Parathyroid adenoma (tissue), 2 donors: Measurements from ENCODE around the gene DNM1.

ENCODE experiments used
- H2AFZ ChIP-seq: fragments of 300-600 bp; sonication (generic); one replicate; pipeline ENCODE4 v1.7.0; 2017; ENCODE audit warnings: antibody characterized with exemption, mild to moderate bottlenecking
- H3K27ac ChIP-seq: fragments of 300-600 bp; sonication (generic); one replicate; pipeline ENCODE4 v1.7.0; 2017
- H3K27me3 ChIP-seq: fragments of 300-600 bp; sonication (generic); one replicate; pipeline ENCODE4 v1.7.0; 2017; ENCODE audit warnings: low read length; ENCODE audit not compliant: control insufficient read depth, insufficient read depth
- H3K36me3 ChIP-seq: fragments of 300-600 bp; sonication (generic); one replicate; pipeline ENCODE4 v1.7.0; 2017; ENCODE audit warnings: low read length; ENCODE audit not compliant: control insufficient read depth, insufficient read depth
- H3K4me1 ChIP-seq: fragments of 300-600 bp; sonication (generic); one replicate; pipeline ENCODE4 v1.7.0; 2017; ENCODE audit warnings: control low read depth
- H3K4me2 ChIP-seq: fragments of 300-600 bp; sonication (generic); one replicate; pipeline ENCODE4 v1.7.0; 2017; ENCODE audit warnings: low read length
- H3K4me3 ChIP-seq: fragments of 300-600 bp; sonication (generic); one replicate; pipeline ENCODE4 v1.7.0; 2017; ENCODE audit warnings: low read depth, low read length
- H3K79me2 ChIP-seq: fragments of 300-600 bp; sonication (generic); one replicate; pipeline ENCODE4 v1.7.0; 2017; ENCODE audit warnings: control low read depth
- H3K9ac ChIP-seq: fragments of 300-600 bp; sonication (generic); one replicate; pipeline ENCODE4 v1.7.0; 2017; ENCODE audit warnings: mild to moderate bottlenecking
- H3K9me3 ChIP-seq: fragments of 300-600 bp; sonication (generic); one replicate; pipeline ENCODE4 v1.7.0; 2017; ENCODE audit warnings: low read length; ENCODE audit not compliant: control insufficient read depth
- CTCF ChIP-seq: fragments of 300-600 bp; sonication (generic); IDR thresholded peaks from one replicate; pipeline ENCODE4 v1.7.0; 2017; ENCODE audit warnings: antibody characterized with exemption, mild to moderate bottlenecking
- donor health status: primary hyperparathyroidism.

Gene DNM1

DNA sequence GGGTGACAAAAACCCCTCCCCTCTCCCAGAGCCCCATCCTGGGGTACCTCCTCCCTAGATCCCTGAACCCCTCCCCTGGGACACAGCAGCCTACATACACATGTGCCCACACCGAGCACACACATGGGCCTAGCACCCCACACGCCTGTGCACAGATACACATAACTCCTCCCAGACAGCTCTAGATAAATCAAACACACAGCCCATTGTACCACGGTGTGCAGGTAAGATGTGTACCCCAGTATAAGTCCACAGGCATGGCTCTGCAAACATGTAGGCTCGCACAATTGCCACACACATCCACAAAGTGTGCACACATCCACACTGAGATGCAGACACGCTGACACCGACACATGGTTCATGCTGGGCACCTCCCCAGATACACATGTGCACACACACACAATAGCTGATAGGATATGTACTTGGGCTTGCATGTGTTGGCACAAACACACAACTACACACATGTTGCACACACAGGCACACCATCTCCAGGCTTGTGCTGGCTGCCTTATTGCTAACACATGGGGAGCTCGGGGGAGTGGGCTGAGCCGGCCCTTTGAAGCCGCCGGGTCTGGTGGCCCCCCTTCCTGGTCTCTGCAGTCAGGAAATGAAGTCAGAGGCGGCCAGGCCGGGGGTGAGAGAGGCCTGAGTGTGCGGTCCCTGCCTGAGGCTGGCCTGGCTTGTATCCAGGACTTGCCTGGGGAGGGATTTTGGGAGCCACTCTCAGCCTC is 42.4 kb downstream of the DNM1 start:
- H3K27ac ChIP-seq: no peak overlapping the region
- TF ChIP-seq CTCF: no peak
- H3K79me2 ChIP-seq: no peaks in the 10 kb centered on the region
- H3K4me1 ChIP-seq: no peaks in the 10 kb centered on the region
- no peak overlapping the region for H3K4me2 ChIP-seq
- H3K4me3 ChIP-seq: no peak overlapping the region
- H3K36me3 ChIP-seq: no peaks in the 10 kb centered on the region
- no peak overlapping the region for H2AFZ ChIP-seq
- H3K27me3 ChIP-seq: no peaks in the 10 kb centered on the region
- no peak overlapping the region for H3K9ac ChIP-seq
- no peaks in the 10 kb centered on the region for H3K9me3 ChIP-seq

GRCh38 chr9:128246471-128246870 is 43.3 kb downstream of the DNM1 start:
- no peaks in the 10 kb centered on the region for H3K79me2 ChIP-seq
- no peak overlapping the region for H2AFZ ChIP-seq
- no peaks in the 10 kb centered on the region for H3K36me3 ChIP-seq
- no peaks in the 10 kb centered on the region for H3K4me1 ChIP-seq
- H3K4me2 ChIP-seq: no peak overlapping the region
- H3K9me3 ChIP-seq: no peaks in the 10 kb centered on the region
- no peak for TF ChIP-seq CTCF
- no peak overlapping the region for H3K9ac ChIP-seq
- no peaks in the 10 kb centered on the region for H3K27me3 ChIP-seq
- no peak overlapping the region for H3K27ac ChIP-seq
- no peak overlapping the region for H3K4me3 ChIP-seq

- Histone ChIP-seq H3K4me2 (no peak overlapping the region), H3K9me3 (no peaks in the 10 kb centered on the region), H3K4me3 (no peak overlapping the region), H3K4me1 (no peaks in the 10 kb centered on the region), H3K27ac (no peak overlapping the region), H3K27me3 (no peaks in the 10 kb centered on the region), H3K79me2 (no peaks in the 10 kb centered on the region), H3K36me3 (no peaks in the 10 kb centered on the region), H3K9ac (no peak overlapping the region), H2AFZ (no peak overlapping the region)
- TF ChIP-seq CTCF: no peak
Measured at GRCh38 chr9:128247226-128247803, 44.1 kb downstream of the DNM1 start.

GRCh38 chr9:128249558-128249907 is 46.4 kb downstream of the DNM1 start:
- TF ChIP-seq CTCF: no peak
- Histone ChIP-seq H3K9me3 (no peaks in the 10 kb centered on the region), H3K79me2 (no peaks in the 10 kb centered on the region), H3K4me1 (no peaks in the 10 kb centered on the region), H3K36me3 (no peaks in the 10 kb centered on the region), H3K9ac (no peak overlapping the region), H2AFZ (no peak overlapping the region), H3K4me3 (no peak overlapping the region), H3K27me3 (no peaks in the 10 kb centered on the region), H3K4me2 (no peak overlapping the region), H3K27ac (no peak overlapping the region)
